ENCODE results near the gene KRTAP20-4.

KRTAP20-4 gene

GRCh38 chr21:30615199-30615598 lies 5.2 kb upstream of the KRTAP20-4 start:
- DNase-seq = no peak
- in situ Hi-C loops (cut with HindIII; ENCODE audit: low pct_ligation_motif_present, low sequenced_read_pairs) = no loop called here

GRCh38 chr21:30616125-30616524 lies 4.3 kb upstream of the KRTAP20-4 start, which contains the start of gene KRTAP20-1:
Gene KRTAP20-1 (plus strand): TSS chr21:30616425. CDS start chr21:30616455, 30 bp downstream.
- no peak within 1 kb of the TSS for H3K4me3 ChIP-seq (ENCODE audit: low read depth, low read length)
- no peaks in the 10 kb centered on the region for H3K36me3 ChIP-seq (replicated peaks)
- H3K27ac ChIP-seq = no peak within 1 kb of the TSS
- no peak for TF ChIP-seq CTCF (IDR thresholded peaks at IDR 0.05; ENCODE audit: low read depth, low read length, missing control alignments)
- no peak for DNase-seq
- in situ Hi-C loops (cut with HindIII; ENCODE audit: low pct_ligation_motif_present, low sequenced_read_pairs) = no loop called here
- H3K27me3 ChIP-seq (replicated peaks) = no peaks in the 10 kb centered on the region

More at GRCh38 chr21:30615199-30615598, 5.2 kb upstream of the KRTAP20-4 start:
- TF ChIP-seq CTCF (IDR thresholded peaks at IDR 0.05; ENCODE audit: low read depth, low read length, missing control alignments) = no peak
- no peaks in the 10 kb centered on the region for H3K27me3 ChIP-seq (replicated peaks)
- H3K4me3 ChIP-seq (ENCODE audit: low read depth, low read length) = no peak overlapping the region
- no peaks in the 10 kb centered on the region for H3K36me3 ChIP-seq (replicated peaks)
- no peak overlapping the region for H3K27ac ChIP-seq

- in situ Hi-C loops (cut with HindIII; ENCODE audit: low pct_ligation_motif_present, low sequenced_read_pairs) = no loop called here
- TF ChIP-seq CTCF (IDR thresholded peaks at IDR 0.05; ENCODE audit: low read depth, low read length, missing control alignments) = no peak
- no peak for DNase-seq
These were observed 347 bp upstream of the KRTAP20-4 start for GRCh38 chr21:30620080-30620479.

GRCh38 chr21:30623362-30623761 lies 2.9 kb downstream of the KRTAP20-4 start:
- no peak for TF ChIP-seq CTCF (IDR thresholded peaks at IDR 0.05; ENCODE audit: low read depth, low read length, missing control alignments)
- no peak overlapping the region for H3K27ac ChIP-seq
- H3K27me3 ChIP-seq (replicated peaks) = no peaks in the 10 kb centered on the region
- no peak overlapping the region for H3K4me3 ChIP-seq (ENCODE audit: low read depth, low read length)
- no peak for DNase-seq
- H3K36me3 ChIP-seq (replicated peaks) = no peaks in the 10 kb centered on the region
- in situ Hi-C loops (cut with HindIII; ENCODE audit: low pct_ligation_motif_present, low sequenced_read_pairs) = no loop called here

More at GRCh38 chr21:30620080-30620479, 347 bp upstream of the KRTAP20-4 start:
- H3K36me3 ChIP-seq (replicated peaks) = no peaks in the 10 kb centered on the region
- no peak overlapping the region for H3K27ac ChIP-seq
- no peaks in the 10 kb centered on the region for H3K27me3 ChIP-seq (replicated peaks)
- no peak overlapping the region for H3K4me3 ChIP-seq (ENCODE audit: low read depth, low read length)

GRCh38 chr21:30625449-30626165 lies 5.2 kb downstream of the KRTAP20-4 start:
- no peaks in the 10 kb centered on the region for H3K36me3 ChIP-seq (replicated peaks)
- in situ Hi-C loops (cut with HindIII; ENCODE audit: low pct_ligation_motif_present, low sequenced_read_pairs) = no loop called here
- no peak for DNase-seq
- no peak for TF ChIP-seq CTCF (IDR thresholded peaks at IDR 0.05; ENCODE audit: low read depth, low read length, missing control alignments)
- H3K27me3 ChIP-seq (replicated peaks) = no peaks in the 10 kb centered on the region
- no peak overlapping the region for H3K4me3 ChIP-seq (ENCODE audit: low read depth, low read length)
- H3K27ac ChIP-seq = no peak overlapping the region

GRCh38 chr21:30628109-30628508 lies 7.7 kb downstream of the KRTAP20-4 start:
- Histone ChIP-seq H3K27ac (no peak overlapping the region), H3K27me3 (replicated peaks) (no peaks in the 10 kb centered on the region), H3K4me3 (ENCODE audit: low read depth, low read length) (no peak overlapping the region), H3K36me3 (replicated peaks) (no peaks in the 10 kb centered on the region)
- no peak for TF ChIP-seq CTCF (IDR thresholded peaks at IDR 0.05; ENCODE audit: low read depth, low read length, missing control alignments)
- no peak for DNase-seq
- in situ Hi-C loops (cut with HindIII; ENCODE audit: low pct_ligation_motif_present, low sequenced_read_pairs) = no loop called here
